IMR-90 (cell line): ENCODE data around the gene YAF2.

Source experiments
- CTCF ChIP-seq: conservative IDR thresholded peaks from 2 replicates; pipeline ENCODE4 v1.5.1; 2012; ENCODE audit warnings: mild to moderate bottlenecking, low read depth, low read length, improper control_type of control experiment
- MAZ ChIP-seq: IDR thresholded peaks from 2 replicates; pipeline ENCODE4 v1.6.1; 2012; ENCODE audit warnings: low read depth, mild to moderate bottlenecking, low read length, improper control_type of control experiment, moderate library complexity, borderline replicate concordance
- POLR2A ChIP-seq: IDR thresholded peaks from 2 replicates; pipeline ENCODE4 v1.6.1; 2012; ENCODE audit warnings: mild to moderate bottlenecking, low read depth, low read length

DNA sequence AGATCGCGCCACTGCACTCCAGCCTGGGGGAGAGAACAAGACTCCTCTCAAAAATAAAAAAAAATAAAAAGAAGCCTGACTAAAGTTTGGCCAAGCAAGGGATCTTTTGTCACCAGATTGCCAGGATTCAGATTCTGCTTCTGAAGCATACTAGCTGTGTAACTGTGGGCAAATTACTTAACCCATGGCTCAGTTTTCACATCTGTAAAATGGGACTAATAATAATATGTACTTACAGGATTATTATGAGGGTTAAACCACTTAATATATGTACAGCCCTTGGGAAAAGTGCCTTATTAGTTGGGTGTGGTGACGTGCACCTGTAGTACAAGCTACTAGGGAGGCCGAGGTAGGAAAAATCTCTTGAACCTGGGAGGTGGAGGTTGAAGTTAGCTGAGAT lies 21.7 kb upstream of the YAF2 start:
- TF ChIP-seq MAZ (no peak), POLR2A (no peak), CTCF (no peak)
